Lower lobe of right lung (tissue), 2 donors: ENCODE data around the gene PDZD2. TPM values are rescaled to one million over a fixed set of nuclear protein-coding genes. Genes with fewer than 3 reads are reported as not detected.

Experiments used
- ATAC-seq, 2 donors: fragments of 200-7000 bp; cut with Tn5 transposase; one replicate each; pipeline ENCODE4 v1.9.1; 2020 to 2022; ENCODE audit warnings: mild to moderate bottlenecking in 2 of 2, moderate library complexity in 2 of 2
- DNase-seq: peaks from one replicate; pipeline ENCODE4 v3.0.0-alpha.2; 2020
- H3K27ac ChIP-seq: fragments of 200-600 bp; one replicate; pipeline ENCODE4 v1.8.0; 2022
- H3K27me3 ChIP-seq: fragments of 200-600 bp; one replicate; pipeline ENCODE4 v1.8.0; 2022; ENCODE audit warnings: low read depth
- H3K36me3 ChIP-seq: fragments of 200-600 bp; one replicate; pipeline ENCODE4 v1.8.0; 2022; ENCODE audit warnings: mild to moderate bottlenecking
- H3K4me1 ChIP-seq: fragments of 200-600 bp; one replicate; pipeline ENCODE4 v1.8.0; 2022
- H3K4me3 ChIP-seq: fragments of 200-600 bp; one replicate; pipeline ENCODE4 v1.8.0; 2022; ENCODE audit warnings: mild to moderate bottlenecking
- H3K9me3 ChIP-seq: fragments of 200-600 bp; one replicate; pipeline ENCODE4 v1.8.0; 2022
- intact Hi-C: fragments of 100-400 bp; cut with DNase I; formaldehyde crosslinking; loops from one replicate; pipeline ENCODE4 v1.11.0; 2022
- total RNA-seq: library from RNA; stranded (reverse); fragmentation: NEBNext Ultra II Directional; extraction: Animal tissue kit (Norgen Biotek cat#: 25700); gene quantifications from one replicate; pipeline ENCODE4 v1.2.1, GENCODE V29; 2021
- TF ChIP-seq, protein P1 (sequence below): fragments of 200-600 bp; IDR thresholded peaks from one replicate; pipeline ENCODE4 v1.8.0; 2022; ENCODE audit warnings: antibody characterized with exemption, mild to moderate bottlenecking
- donor health status: DM: no; HTN: yes; CAD: no; lungs with severe emphysema.

PDZD2 gene
- total RNA-seq, 1 donor from 2014 or later: 67.8 TPM

DNA sequence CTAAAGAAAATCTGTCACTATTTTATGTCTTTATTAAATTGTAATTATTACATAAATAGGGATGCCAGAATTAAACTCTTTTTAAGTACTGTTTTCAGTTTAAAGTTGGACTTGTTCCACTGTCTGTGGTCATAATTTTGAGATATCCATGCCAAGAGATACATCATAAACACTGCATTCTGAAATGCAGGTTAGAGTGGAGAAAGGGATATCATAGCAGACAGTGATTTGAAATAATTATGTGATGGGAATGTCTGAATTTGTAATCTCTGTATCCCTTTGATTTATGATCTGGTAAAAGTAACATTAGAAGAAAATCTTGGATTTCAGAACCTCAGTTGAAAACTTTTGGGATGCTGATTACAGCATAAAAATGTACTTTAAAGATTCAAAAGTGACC lies 313.1 kb downstream of the PDZD2 start:
- Histone ChIP-seq H3K4me3 (no peak overlapping the region), H3K36me3 (no peaks in the 10 kb centered on the region), H3K4me1 (no peaks in the 10 kb centered on the region), H3K27ac (no peak overlapping the region), H3K27me3 (no peaks in the 10 kb centered on the region), H3K9me3 (peaks cover 4% of the 10 kb centered on the region)
- ATAC-seq (no peak), DNase-seq (no peak)
- TF ChIP-seq, protein P1, sequence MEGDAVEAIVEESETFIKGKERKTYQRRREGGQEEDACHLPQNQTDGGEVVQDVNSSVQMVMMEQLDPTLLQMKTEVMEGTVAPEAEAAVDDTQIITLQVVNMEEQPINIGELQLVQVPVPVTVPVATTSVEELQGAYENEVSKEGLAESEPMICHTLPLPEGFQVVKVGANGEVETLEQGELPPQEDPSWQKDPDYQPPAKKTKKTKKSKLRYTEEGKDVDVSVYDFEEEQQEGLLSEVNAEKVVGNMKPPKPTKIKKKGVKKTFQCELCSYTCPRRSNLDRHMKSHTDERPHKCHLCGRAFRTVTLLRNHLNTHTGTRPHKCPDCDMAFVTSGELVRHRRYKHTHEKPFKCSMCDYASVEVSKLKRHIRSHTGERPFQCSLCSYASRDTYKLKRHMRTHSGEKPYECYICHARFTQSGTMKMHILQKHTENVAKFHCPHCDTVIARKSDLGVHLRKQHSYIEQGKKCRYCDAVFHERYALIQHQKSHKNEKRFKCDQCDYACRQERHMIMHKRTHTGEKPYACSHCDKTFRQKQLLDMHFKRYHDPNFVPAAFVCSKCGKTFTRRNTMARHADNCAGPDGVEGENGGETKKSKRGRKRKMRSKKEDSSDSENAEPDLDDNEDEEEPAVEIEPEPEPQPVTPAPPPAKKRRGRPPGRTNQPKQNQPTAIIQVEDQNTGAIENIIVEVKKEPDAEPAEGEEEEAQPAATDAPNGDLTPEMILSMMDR: no peak
- intact Hi-C loops: no loop called here

DNA sequence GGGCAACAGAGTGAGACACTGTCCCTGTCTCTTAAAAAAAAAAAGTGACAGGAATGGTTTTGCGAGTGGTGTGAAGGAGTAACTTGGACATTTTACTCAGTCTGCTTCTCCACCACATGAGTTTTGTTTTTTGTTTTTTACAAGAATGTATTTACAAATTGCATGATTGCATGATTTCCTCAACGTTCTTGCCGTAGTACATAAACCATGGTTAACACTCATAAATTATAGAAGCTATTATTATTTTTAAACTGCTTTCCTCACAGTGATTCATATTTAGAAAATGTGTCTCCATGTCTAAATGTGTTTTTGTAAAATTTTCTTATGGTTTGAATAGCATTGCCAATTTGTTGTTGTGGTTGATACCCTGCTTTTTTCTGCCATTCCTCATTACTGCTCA lies 315.2 kb downstream of the PDZD2 start:
- ATAC-seq: no peak
- TF ChIP-seq, protein P1: no peak

DNA sequence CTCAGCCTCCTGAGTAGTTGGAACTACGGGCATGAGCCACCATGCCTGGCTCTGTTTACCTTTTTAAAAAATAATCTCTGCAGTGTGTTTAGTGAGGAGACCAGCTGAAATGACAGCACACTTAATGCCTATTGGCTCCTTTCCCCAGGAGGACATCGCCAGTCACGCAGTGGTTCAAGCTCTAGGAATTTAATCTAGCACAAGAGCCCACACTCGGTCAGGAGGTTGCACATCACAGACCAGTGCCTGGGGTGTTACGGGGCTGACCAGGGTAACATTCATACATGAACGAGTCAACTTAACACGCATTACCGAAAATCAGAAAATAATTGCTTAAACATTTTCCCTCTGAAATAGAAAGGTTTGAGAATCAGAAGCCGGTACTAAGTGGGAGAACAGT lies 318.2 kb downstream of the PDZD2 start:
- Histone ChIP-seq H3K9me3 (peaks cover 4% of the 10 kb centered on the region), H3K4me3 (no peak overlapping the region), H3K27ac (no peak overlapping the region), H3K36me3 (no peaks in the 10 kb centered on the region), H3K27me3 (no peaks in the 10 kb centered on the region), H3K4me1 (peaks cover 10% of the 10 kb centered on the region)
- DNase-seq (no peak), ATAC-seq (no peak)
- intact Hi-C loops: no loop called here
- TF ChIP-seq, protein P1: no peak

More for the DNA sequence above, 315.2 kb downstream of the PDZD2 start:
- H3K4me3 ChIP-seq: no peak overlapping the region
- intact Hi-C loops: no loop called here
- no peaks in the 10 kb centered on the region for H3K36me3 ChIP-seq
- DNase-seq: no peak
- no peak overlapping the region for H3K27ac ChIP-seq
- H3K9me3 ChIP-seq: peaks cover 4% of the 10 kb centered on the region
- no peaks in the 10 kb centered on the region for H3K4me1 ChIP-seq
- no peaks in the 10 kb centered on the region for H3K27me3 ChIP-seq

DNA sequence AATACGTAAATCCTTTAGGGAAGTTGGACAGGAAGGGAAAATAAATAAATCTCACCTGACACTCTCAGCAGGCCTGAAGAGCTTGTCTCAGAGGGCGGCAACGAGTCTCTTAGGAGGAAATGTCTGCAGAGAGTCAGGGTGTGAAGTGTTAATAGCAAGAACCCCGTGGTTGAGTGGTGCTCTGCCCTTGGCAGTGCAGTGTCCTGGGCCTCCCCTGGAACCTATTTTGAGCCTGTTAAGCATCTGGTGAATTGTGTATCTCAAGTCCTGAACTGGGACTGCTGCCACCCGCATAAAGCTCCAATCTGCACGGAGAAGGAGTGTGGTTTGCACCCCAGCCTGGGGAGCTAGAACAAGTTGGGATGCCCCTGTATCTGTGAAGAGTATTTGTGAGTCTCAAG lies 323.4 kb downstream of the PDZD2 start:
- Histone ChIP-seq H3K4me3 (no peak overlapping the region), H3K27ac (peak overlapping the region; percentile 56), H3K36me3 (no peaks in the 10 kb centered on the region), H3K9me3 (no peaks in the 10 kb centered on the region), H3K4me1 (peaks cover 35% of the 10 kb centered on the region), H3K27me3 (no peaks in the 10 kb centered on the region)
- intact Hi-C loops: loop anchor here (10.0 kb wide), 1 partner anchor 378 kb away; no protein-coding TSS in a partner anchor
- TF ChIP-seq, protein P1: no peak
- DNase-seq (peak; percentile 74), ATAC-seq (peak; percentile 94)

DNA sequence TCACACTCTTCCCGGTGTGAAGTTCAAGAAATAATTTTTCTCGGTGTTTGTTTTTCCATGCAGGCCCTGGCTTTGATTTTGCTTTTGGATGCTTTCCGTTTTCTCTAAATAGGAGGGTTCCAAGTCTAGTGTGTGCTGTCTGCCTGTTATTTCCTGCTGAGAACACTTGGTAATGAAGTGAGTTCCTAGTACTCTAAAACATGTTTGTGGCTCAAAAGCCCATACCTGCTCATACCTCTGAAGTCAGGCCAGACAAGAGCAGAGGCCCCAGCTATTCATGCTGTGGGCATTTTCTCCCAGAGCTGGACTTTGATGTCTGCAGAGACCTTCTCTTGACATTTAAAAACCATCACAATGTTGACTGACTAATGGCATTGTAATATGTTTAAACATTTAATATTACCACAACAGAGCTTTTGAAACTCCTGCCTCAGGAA lies 324.0 kb downstream of the PDZD2 start:
- TF ChIP-seq, protein P1: no peak
- DNase-seq: no peak
- peaks cover 35% of the 10 kb centered on the region for H3K4me1 ChIP-seq

More for the DNA sequence above, 324.0 kb downstream of the PDZD2 start:
- peak; percentile 86 to 88 for ATAC-seq
- Histone ChIP-seq H3K4me3 (no peak overlapping the region), H3K27me3 (no peaks in the 10 kb centered on the region), H3K36me3 (no peaks in the 10 kb centered on the region), H3K9me3 (no peaks in the 10 kb centered on the region), H3K27ac (peak overlapping the region; percentile 56)
- intact Hi-C loops: loop anchor here (10.0 kb wide), 1 partner anchor 378 kb away; no protein-coding TSS in a partner anchor
